CD4-positive, alpha-beta T cell treated with Interleukin-10 for 1 hour (primary cell): ENCODE measurements around the gene TTI1.

Experiments used
- DNase-seq: peaks from one replicate; pipeline ENCODE4 v3.0.0-alpha.2; 2020

Gene TTI1

DNA sequence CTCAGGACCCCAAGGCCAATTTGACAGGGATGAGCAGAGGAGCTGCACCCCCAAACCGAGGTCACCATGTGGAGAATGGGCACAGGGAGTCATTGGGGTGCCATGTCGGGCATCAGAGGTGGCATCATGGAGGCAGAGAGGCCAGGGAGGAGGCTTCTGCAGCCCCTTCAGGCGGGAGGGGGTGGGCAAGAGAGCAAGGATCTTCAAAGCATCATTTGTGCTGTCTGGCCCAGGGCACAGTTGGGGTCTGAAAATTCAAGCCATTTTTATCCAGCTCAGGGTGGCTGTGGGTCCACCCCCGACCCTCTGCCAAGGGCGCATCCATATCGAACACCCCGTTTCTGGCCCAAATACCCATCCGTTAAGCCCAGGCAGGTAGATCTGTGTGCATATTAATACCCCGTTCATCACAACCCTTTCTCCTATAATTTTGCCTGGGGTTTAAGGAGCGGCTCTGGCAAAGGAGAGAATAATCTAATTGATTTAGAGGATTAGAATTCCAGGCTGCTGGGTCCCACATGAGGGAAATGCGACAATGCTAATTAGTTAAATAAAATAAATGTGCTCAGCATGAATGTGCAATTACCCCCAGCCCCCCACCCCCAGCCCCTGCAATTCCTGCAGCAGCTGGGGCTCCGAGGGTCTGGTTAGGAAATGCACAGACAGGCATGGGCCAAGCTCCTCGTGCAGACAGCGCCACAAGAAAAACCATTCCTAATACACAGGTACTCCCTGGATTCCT, 98.5 kb downstream of the TTI1 start:
- DNase-seq = no peak

DNA sequence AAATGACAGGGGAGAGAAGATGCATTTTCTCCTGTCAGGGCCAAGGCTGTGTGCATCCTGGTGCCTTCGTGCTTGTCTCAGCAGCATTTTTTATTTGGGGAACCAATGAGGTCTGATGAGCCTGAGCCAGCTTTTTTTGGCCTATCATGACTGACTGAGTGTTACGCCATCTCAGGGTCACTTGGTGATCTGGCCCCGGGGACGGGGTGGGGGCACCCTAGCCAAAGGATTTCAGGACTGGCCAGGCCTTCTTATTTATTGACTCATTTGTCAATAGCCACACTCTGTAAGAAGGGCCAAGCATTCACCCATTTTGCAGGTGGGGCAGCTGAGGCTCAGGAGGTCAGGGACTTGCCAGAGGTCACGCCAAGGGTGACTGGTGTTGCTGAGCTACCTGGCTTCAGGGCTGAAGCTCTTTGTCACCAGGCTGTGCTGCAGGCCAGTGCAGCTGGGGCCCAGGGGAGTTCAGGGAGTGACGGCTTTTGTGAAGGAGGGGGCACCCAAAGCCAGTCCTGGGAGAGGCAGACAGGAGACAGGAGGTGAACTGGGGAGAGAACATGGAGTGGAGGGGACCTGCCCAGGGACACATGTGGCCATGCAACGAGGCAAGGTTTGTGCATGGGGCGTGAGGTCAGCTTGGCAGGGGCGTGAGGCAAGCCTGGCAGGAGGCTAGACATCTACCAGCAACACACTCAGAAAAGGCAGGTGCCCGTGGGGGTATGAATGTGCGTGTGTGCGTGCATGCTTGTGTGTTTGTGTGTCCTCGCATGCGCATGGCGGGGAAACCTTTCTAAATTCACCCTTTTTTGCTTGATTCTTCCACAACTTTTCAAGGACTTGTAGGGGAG, 99.2 kb downstream of the TTI1 start:
- no peak for DNase-seq
